Lower lobe of right lung (tissue), 2 donors: ENCODE measurements around the gene MTHFSD. TPM values are rescaled to one million over a fixed set of nuclear protein-coding genes. Genes with fewer than 3 reads are reported as not detected.
"Not testable (repeated sequence)": the region's sequence is repeated elsewhere in the genome, so short reads cannot be mapped to it uniquely, and the experiment has no call there.

Experiments used
- ATAC-seq, 2 donors: fragments of 200-7000 bp; cut with Tn5 transposase; one replicate each; pipeline ENCODE4 v1.9.1; 2020 to 2022; ENCODE audit warnings: mild to moderate bottlenecking in 2 of 2, moderate library complexity in 2 of 2
- DNase-seq: peaks from one replicate; pipeline ENCODE4 v3.0.0-alpha.2; 2020
- H3K27ac ChIP-seq: fragments of 200-600 bp; one replicate; pipeline ENCODE4 v1.8.0; 2022
- H3K27me3 ChIP-seq: fragments of 200-600 bp; one replicate; pipeline ENCODE4 v1.8.0; 2022; ENCODE audit warnings: low read depth
- H3K36me3 ChIP-seq: fragments of 200-600 bp; one replicate; pipeline ENCODE4 v1.8.0; 2022; ENCODE audit warnings: mild to moderate bottlenecking
- H3K4me1 ChIP-seq: fragments of 200-600 bp; one replicate; pipeline ENCODE4 v1.8.0; 2022
- H3K4me3 ChIP-seq: fragments of 200-600 bp; one replicate; pipeline ENCODE4 v1.8.0; 2022; ENCODE audit warnings: mild to moderate bottlenecking
- H3K9me3 ChIP-seq: fragments of 200-600 bp; one replicate; pipeline ENCODE4 v1.8.0; 2022
- CTCF ChIP-seq: fragments of 200-600 bp; IDR thresholded peaks from one replicate; pipeline ENCODE4 v1.8.0; 2022; ENCODE audit warnings: antibody characterized with exemption, mild to moderate bottlenecking
- intact Hi-C: fragments of 100-400 bp; cut with DNase I; formaldehyde crosslinking; loops from one replicate; pipeline ENCODE4 v1.11.0; 2022
- total RNA-seq: library from RNA; stranded (reverse); fragmentation: NEBNext Ultra II Directional; extraction: Animal tissue kit (Norgen Biotek cat#: 25700); gene quantifications from one replicate; pipeline ENCODE4 v1.2.1, GENCODE V29; 2021
- donor health status: DM: no; HTN: yes; CAD: no; lungs with severe emphysema.

Gene MTHFSD
- total RNA-seq, 1 donor from 2014 or later, result 21.2 TPM

DNA sequence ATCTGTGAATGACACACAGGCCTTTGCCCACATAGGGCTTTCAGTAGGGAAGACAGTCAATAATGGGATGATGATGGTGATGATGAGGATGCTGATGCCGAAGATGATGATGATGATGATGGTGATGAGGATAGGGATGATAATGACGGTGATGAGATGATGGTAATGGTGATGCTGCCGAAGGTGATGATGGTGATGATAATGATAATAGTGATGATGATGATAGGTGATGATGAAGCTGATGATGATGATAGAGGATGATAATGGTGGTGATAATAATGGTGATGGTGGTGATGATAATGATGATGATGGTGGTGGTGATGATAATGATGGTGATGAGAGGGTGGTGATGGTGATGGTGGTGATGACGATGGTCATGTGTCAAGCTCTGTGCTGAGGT, 36.2 kb upstream of the MTHFSD start:
- intact Hi-C loops, result no loop called here
- H3K36me3 ChIP-seq, result no peaks in the 10 kb centered on the region
- no peak overlapping the region for H3K27ac ChIP-seq
- no peak overlapping the region for H3K4me3 ChIP-seq
- H3K4me1 ChIP-seq, result no peaks in the 10 kb centered on the region
- TF ChIP-seq CTCF, result no peak
- peaks cover 22% of the 10 kb centered on the region for H3K27me3 ChIP-seq
- DNase-seq (no peak), ATAC-seq (no peak)
- H3K9me3 ChIP-seq, result no peaks in the 10 kb centered on the region

- Histone ChIP-seq H3K36me3 (no peaks in the 10 kb centered on the region), H3K9me3 (no peaks in the 10 kb centered on the region), H3K27ac (no peak overlapping the region), H3K4me1 (no peaks in the 10 kb centered on the region), H3K27me3 (peaks cover 22% of the 10 kb centered on the region), H3K4me3 (no peak overlapping the region)
- no peak for TF ChIP-seq CTCF
- DNase-seq, result no peak
- no peak for ATAC-seq
- intact Hi-C loops, result no loop called here
Observed at GRCh38 chr16:86590501-86591144, 35.6 kb upstream of the MTHFSD start.

GRCh38 chr16:86587955-86588354, 32.9 kb upstream of the MTHFSD start:
- H3K27ac ChIP-seq, intact Hi-C loops, DNase-seq, H3K36me3 ChIP-seq, ATAC-seq, H3K9me3 ChIP-seq, H3K4me1 ChIP-seq, H3K4me3 ChIP-seq: not testable (repeated sequence)
- peaks cover 20% of the 10 kb centered on the region for H3K27me3 ChIP-seq

DNA sequence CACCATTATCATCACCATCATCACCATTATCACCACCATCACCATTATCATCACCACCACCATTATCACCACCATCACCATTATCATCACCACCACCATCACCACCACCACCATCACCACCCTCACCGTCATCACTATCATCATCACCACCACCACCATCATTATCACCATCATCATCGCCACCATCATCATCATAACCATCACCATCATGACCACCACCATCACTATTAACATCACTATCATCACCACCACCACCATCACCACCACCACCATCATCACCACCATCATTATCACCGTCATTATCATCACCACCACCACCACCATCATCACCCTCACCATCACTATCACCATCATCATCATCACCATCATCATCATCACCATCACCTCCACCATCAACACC, 32.5 kb upstream of the MTHFSD start:
- H3K27ac ChIP-seq, result no peak overlapping the region
- no peak for ATAC-seq
- DNase-seq, result no peak
- H3K4me3 ChIP-seq, result no peak overlapping the region
- no peaks in the 10 kb centered on the region for H3K9me3 ChIP-seq
- intact Hi-C loops, result no loop called here
- no peak for TF ChIP-seq CTCF
- H3K27me3 ChIP-seq, result peaks cover 17% of the 10 kb centered on the region
- H3K4me1 ChIP-seq, result no peaks in the 10 kb centered on the region
- H3K36me3 ChIP-seq, result no peaks in the 10 kb centered on the region

DNA sequence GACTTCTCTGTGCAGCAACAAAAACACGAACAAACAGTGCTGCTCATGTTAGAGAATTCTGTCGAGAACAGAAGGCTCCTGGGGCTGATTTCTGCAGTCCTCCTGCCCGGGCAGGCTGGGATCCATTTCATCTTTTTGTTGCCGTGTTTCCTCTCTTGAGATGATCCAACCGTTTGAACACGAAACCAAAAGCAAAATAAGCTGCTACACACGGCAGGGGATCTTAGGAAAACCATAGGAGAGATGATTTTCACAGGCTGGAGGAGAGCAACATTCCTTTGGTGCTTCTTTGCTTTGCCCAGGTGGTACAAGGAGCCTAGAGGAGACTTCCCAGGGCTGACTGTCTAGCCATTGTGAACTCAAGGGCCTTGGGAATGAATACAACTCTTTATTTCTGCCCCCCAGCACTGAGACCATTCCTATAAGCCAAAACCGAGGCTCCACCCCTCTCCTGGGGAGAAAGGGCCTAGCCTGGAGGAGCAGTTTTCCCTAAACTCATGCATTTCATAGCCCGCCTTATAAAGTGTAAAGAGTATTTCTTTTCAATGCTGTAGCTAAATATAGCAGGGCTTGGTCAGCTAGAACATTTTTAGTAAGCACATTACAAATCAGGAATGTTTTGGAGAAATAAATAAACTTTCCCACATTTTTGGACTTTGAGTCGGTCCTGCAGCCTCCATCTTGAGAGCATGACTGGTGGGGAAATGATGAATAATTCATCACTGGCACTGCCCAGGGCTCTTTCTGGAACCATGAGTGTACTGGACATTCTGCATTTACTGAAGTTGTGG, 31.0 kb upstream of the MTHFSD start:
- intact Hi-C loops, result no loop called here
- ATAC-seq, result no peak
- H3K4me3 ChIP-seq, result no peak overlapping the region

More for the DNA sequence above, 31.0 kb upstream of the MTHFSD start:
- no peak for TF ChIP-seq CTCF
- no peaks in the 10 kb centered on the region for H3K36me3 ChIP-seq
- DNase-seq, result no peak
- H3K27me3 ChIP-seq, result peaks cover 17% of the 10 kb centered on the region
- H3K9me3 ChIP-seq, result no peaks in the 10 kb centered on the region
- H3K4me1 ChIP-seq, result no peaks in the 10 kb centered on the region
- H3K27ac ChIP-seq, result no peak overlapping the region
